HepG2 (cell line): ENCODE data around the gene ACADVL. TPM values are rescaled to one million over a fixed set of nuclear protein-coding genes. Genes with fewer than 3 reads are reported as not detected.

Experiments
- ATF5 ChIP-seq: sonication (generic); formaldehyde crosslinking; IDR thresholded peaks from 2 replicates; pipeline ENCODE4 v1.4.0; 2020; ENCODE audit warnings: mild to moderate bottlenecking, low read depth, missing genetic modification reagents
- E2F5 ChIP-seq: sonication (generic); formaldehyde crosslinking; conservative IDR thresholded peaks from 2 replicates; pipeline ENCODE4 v1.4.0; 2020; ENCODE audit warnings: missing genetic modification reagents
- FUBP1 ChIP-seq: sonication (generic); formaldehyde crosslinking; IDR thresholded peaks from 2 replicates; pipeline ENCODE4 v1.5.1; 2020; ENCODE audit warnings: missing genetic modification reagents, mild to moderate bottlenecking, borderline replicate concordance
- GABPA ChIP-seq, 2 experiments: IDR thresholded peaks; 2 replicates each; pipeline ENCODE4 v1.6.1; 2011 to 2016; ENCODE audit warnings: low read depth in 2 of 2, low read length in 1 of 2, missing biosample characterization in 1 of 2, missing genetic modification characterization in 1 of 2
- HBP1 ChIP-seq: IDR thresholded peaks from 2 replicates; pipeline ENCODE4 v1.6.1; 2016; ENCODE audit warnings: low read depth, control low read depth
- KDM5B ChIP-seq: sonication (generic); formaldehyde crosslinking; IDR thresholded peaks from 2 replicates; pipeline ENCODE4 v1.4.0; 2020; ENCODE audit warnings: missing genetic modification reagents, mild to moderate bottlenecking, borderline replicate concordance
- POGK ChIP-seq: sonication (generic); formaldehyde crosslinking; conservative IDR thresholded peaks from 2 replicates; pipeline ENCODE4 v1.8.0; 2022; ENCODE audit warnings: mild to moderate bottlenecking, moderate library complexity, missing genetic modification reagents
- RFX5 ChIP-seq: IDR thresholded peaks from 2 replicates; pipeline ENCODE4 v1.6.1; 2011; ENCODE audit warnings: low read depth, low read length, improper control_type of control experiment
- SIN3B ChIP-seq: fragments of 150-350 bp; IDR thresholded peaks from 2 replicates; pipeline ENCODE4 v1.6.1; 2014; ENCODE audit warnings: low read length
- SRF ChIP-seq: IDR thresholded peaks from 2 replicates; pipeline ENCODE4 v1.6.1; 2011; ENCODE audit warnings: mild to moderate bottlenecking, low read depth, low read length, moderate library complexity
- STAT5B ChIP-seq: sonication (generic); formaldehyde crosslinking; IDR thresholded peaks from 2 replicates; pipeline ENCODE4 v1.4.0; 2020; ENCODE audit warnings: missing genetic modification reagents
- ZNF274 ChIP-seq: sonication (generic); formaldehyde crosslinking; IDR thresholded peaks from 2 replicates; pipeline ENCODE4 v1.5.1; 2020; ENCODE audit warnings: mild to moderate bottlenecking, missing genetic modification reagents
- ZNF510 ChIP-seq: sonication (generic); formaldehyde crosslinking; IDR thresholded peaks from 2 replicates; pipeline ENCODE4 v1.4.0; 2020; ENCODE audit warnings: low read depth, mild to moderate bottlenecking, missing genetic modification reagents
- ZNF709 ChIP-seq: sonication (generic); formaldehyde crosslinking; IDR thresholded peaks from 2 replicates; pipeline ENCODE4 v1.5.0; 2020; ENCODE audit warnings: mild to moderate bottlenecking, missing genetic modification reagents
- ZNF891 ChIP-seq: sonication (generic); formaldehyde crosslinking; IDR thresholded peaks from 2 replicates; pipeline ENCODE4 v1.5.0; 2020; ENCODE audit warnings: mild to moderate bottlenecking, missing genetic modification reagents
- polyA plus RNA-seq, 8 experiments: library from polyadenylated mRNA; depleted of rRNA in 3 of 8; stranded (reverse) in 7 of 8; unstranded in 1 of 8; fragments of >200 nt; fragmentation: Illumina TruSeq in 4 of 8; extraction: Trizol in 4 of 8; gene quantifications; 2 replicates each; pipeline versions ENCODE4 v1.2.1 to v1.2.3, GENCODE V29; 2011 to 2016; ENCODE audit warnings: low read depth in 4 of 8, missing spikeins in 1 of 8, mixed read lengths in 1 of 8; ENCODE audit not compliant: insufficient read depth in 1 of 8
- total RNA-seq, 5 experiments: library from RNA; depleted of rRNA; stranded (reverse); fragments of >200 nt; fragmentation: Illumina TruSeq; extraction: Trizol; gene quantifications; 2 replicates each; pipeline ENCODE4 v1.2.3, GENCODE V29; 2016; ENCODE audit warnings: low read depth in 1 of 5

The ACADVL gene
- total and polyA plus RNA-seq, 2 of the 13 experiments (the other 11 are each of a cell fraction or from before 2014, with no cell fraction given), result 219 to 412 TPM

GRCh38 chr17:7234083-7234951 is 14.6 kb downstream of the ACADVL start, which contains the start of gene DVL2 (continued):
- TF ChIP-seq POGK (CRISPR knock-in tag) (peak; percentile 58; the same call in 1 of the 2 replicates), ATF5 (CRISPR knock-in tag) (no peak; the same call in 1 of the 2 replicates), ZNF274 (CRISPR knock-in tag) (peak; percentile 44; the same call in 1 of the 2 replicates), E2F5 (0 out of 2 replicates have a peak, but pooled peaks have one; percentile 38), SRF (no peak), HBP1 (CRISPR knock-in tag) (peak; percentile 92; the same call in 1 of the 2 replicates), ZNF891 (CRISPR knock-in tag) (peak; percentile 58; the same call in 1 of the 2 replicates), ZNF709 (CRISPR knock-in tag) (peak; percentile 92), RFX5 (no peak; the same call in 1 of the 2 replicates), SIN3B (peak; percentile 73; the same call in 1 of the 2 replicates), KDM5B (peak; percentile 63; the same call in 1 of the 2 replicates), STAT5B (no peak), FUBP1 (CRISPR knock-in tag) (peak; percentile 76; the same call in 1 of the 2 replicates), GABPA (IDR thresholded peaks at IDR 0.05; ENCODE audit: low read depth, low read length) (no peak), GABPA (CRISPR knock-in tag; IDR thresholded peaks at IDR 0.05; ENCODE audit: low read depth) (peak; percentile 55; the same call in 1 of the 2 replicates), ZNF510 (CRISPR knock-in tag) (peak; percentile 52; the same call in 1 of the 2 replicates)
